ENCODE measurements around the gene ELF3.

The ELF3 gene

DNA sequence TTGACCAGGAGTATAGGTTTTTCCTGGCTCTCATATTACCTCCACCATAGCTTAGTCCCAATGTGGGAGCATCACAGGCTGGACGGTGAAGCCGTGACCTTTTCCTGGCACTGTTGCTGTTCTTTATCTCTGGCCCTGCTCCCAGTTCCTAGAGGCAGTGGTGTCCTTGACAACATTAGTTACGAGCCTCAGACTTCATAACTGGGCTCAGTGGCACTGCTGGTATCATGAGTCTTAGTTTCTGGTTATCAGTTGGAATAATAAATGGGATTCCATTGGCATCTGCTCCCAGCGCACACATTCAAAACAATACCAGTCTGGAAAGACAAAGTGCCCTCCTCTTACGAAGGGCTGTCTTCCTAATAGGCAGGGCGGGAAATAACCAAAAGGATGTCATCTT, 20.0 kb upstream of the ELF3 start:
- Mint-ChIP-seq H3K36me3 (ENCODE audit: low read depth) (peaks cover 23% of the 10 kb centered on the region), H3K27ac (no peak overlapping the region), H3K9me3 (no peaks in the 10 kb centered on the region), H3K4me3 (no peak overlapping the region), H3K27me3 (ENCODE audit: low read depth) (no peaks in the 10 kb centered on the region), H3K4me1 (ENCODE audit: low read depth) (no peaks in the 10 kb centered on the region)

DNA sequence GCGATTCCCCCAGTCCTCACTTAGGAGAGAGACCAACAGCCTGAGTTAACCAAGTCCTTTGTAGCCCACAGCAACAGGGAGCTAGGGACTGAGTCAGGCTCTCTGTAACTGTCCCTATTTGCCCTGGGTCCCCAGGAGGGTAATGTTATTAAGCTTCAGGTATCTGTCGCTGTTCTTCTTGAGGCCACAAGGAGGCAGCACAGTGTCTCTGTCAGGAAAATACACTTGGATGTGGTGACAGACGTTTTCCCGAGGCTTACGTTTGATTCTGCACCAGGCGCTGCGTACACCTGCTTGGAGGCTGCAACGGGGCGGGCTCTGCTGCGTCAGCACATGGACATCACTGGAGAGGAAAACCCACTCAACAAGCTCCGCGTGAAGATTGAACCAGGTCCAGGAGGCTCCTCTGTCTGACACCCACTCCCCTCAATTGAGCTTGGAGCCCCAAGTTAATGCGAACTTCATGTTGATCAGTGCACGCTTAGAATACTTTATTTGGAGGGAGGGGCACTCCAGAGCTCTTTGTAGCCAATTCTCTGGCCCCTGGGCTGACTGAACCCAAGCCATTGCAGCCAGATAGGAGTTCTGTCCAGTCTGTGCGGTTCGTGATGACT, 10.7 kb upstream of the ELF3 start:
- Mint-ChIP-seq H3K4me1 (ENCODE audit: low read depth) (no peaks in the 10 kb centered on the region), H3K9me3 (no peaks in the 10 kb centered on the region), H3K27me3 (ENCODE audit: low read depth) (no peaks in the 10 kb centered on the region), H3K27ac (no peak overlapping the region), H3K4me3 (no peak overlapping the region), H3K36me3 (ENCODE audit: low read depth) (peaks cover 21% of the 10 kb centered on the region)

DNA sequence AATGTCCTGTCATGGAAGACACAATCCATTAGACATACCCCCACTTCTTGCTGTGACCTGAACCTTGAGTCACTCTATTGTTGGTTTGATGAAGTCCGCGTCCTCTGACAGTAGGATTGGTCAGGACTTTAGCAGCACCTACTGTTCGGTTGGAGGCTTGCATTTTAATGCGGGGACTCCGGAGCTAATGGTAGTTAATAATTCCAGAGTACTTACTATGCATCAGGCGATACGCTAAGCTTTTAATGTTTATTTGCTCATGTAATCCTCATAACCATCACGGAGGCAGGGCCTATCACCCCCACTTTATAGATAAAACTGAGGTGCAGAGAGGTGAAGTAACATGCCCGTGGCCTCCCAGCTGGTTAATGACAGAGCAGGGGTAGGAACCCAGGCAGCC, 7.9 kb upstream of the ELF3 start:
- Mint-ChIP-seq H3K4me1 (ENCODE audit: low read depth) (no peaks in the 10 kb centered on the region), H3K4me3 (no peak overlapping the region), H3K27me3 (ENCODE audit: low read depth) (no peaks in the 10 kb centered on the region), H3K36me3 (ENCODE audit: low read depth) (peaks cover 16% of the 10 kb centered on the region), H3K9me3 (no peaks in the 10 kb centered on the region), H3K27ac (no peak overlapping the region)

DNA sequence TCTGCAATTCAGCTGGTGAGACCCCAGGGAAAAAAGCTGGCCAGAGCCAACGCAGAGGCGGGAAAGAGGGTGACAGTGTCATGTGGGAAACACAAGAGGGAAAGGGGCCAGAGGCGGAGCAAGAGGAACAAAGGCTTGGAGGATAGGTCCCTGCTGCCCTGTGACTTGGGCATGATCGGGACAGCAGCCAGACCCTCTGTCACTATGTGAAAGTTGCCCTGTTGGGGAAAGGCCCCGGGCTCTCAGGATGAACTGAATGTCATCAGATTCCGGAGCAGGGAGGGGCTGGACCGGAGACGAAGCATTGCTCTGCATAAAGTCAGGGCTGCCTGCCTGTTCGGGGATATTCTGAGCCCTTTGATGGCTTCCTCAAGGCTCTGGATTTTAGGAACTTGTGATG, 5.7 kb upstream of the ELF3 start:
- Mint-ChIP-seq H3K4me1 (ENCODE audit: low read depth) (peaks cover 2% of the 10 kb centered on the region), H3K4me3 (no peak overlapping the region), H3K27ac (no peak overlapping the region), H3K27me3 (ENCODE audit: low read depth) (no peaks in the 10 kb centered on the region), H3K36me3 (ENCODE audit: low read depth) (peaks cover 15% of the 10 kb centered on the region), H3K9me3 (no peaks in the 10 kb centered on the region)

DNA sequence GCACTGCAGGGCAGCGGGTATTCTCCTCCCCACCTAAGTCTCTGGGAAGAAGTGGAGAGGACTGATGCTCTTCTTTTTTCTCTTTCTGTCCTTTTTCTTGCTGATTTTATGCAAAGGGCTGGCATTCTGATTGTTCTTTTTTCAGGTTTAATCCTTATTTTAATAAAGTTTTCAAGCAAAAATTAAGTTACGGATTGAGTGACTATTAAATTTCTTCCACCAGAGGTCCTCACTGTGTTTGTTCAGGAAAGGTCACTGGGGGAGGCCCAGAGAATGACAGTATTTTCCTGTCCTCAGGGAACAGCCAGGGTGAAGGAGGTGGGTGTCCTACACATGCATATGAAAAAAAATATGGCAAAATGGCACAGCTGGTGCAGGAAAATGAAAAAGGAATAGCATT, 4.4 kb upstream of the ELF3 start:
- Mint-ChIP-seq H3K4me3 (no peak overlapping the region), H3K9me3 (no peaks in the 10 kb centered on the region), H3K27me3 (ENCODE audit: low read depth) (no peaks in the 10 kb centered on the region), H3K27ac (no peak overlapping the region), H3K4me1 (ENCODE audit: low read depth) (peaks cover 2% of the 10 kb centered on the region), H3K36me3 (ENCODE audit: low read depth) (peaks cover 10% of the 10 kb centered on the region)

DNA sequence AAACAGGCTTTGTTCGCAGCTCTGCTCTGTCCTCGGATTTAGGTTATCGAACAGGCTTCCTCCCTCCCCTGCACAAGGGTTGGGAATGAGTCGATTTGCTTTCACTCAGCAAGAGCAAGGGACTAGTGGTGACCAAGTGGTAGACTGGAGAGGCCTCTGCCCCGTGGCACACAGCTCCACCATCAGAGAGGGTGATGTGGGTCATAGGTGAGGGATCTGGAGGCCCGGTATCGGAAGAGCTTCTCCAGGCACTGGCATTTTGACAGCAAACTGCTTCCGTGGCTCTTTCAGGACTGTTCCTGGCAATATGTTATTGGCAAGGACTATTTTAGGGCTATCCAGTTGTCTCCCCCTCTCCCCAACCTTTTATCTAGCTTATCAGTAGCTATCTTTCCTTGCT, 3.1 kb upstream of the ELF3 start:
- Mint-ChIP-seq H3K27me3 (ENCODE audit: low read depth) (no peaks in the 10 kb centered on the region), H3K4me3 (no peak overlapping the region), H3K9me3 (no peaks in the 10 kb centered on the region), H3K27ac (no peak overlapping the region), H3K36me3 (ENCODE audit: low read depth) (peaks cover 10% of the 10 kb centered on the region), H3K4me1 (ENCODE audit: low read depth) (peaks cover 2% of the 10 kb centered on the region)

DNA sequence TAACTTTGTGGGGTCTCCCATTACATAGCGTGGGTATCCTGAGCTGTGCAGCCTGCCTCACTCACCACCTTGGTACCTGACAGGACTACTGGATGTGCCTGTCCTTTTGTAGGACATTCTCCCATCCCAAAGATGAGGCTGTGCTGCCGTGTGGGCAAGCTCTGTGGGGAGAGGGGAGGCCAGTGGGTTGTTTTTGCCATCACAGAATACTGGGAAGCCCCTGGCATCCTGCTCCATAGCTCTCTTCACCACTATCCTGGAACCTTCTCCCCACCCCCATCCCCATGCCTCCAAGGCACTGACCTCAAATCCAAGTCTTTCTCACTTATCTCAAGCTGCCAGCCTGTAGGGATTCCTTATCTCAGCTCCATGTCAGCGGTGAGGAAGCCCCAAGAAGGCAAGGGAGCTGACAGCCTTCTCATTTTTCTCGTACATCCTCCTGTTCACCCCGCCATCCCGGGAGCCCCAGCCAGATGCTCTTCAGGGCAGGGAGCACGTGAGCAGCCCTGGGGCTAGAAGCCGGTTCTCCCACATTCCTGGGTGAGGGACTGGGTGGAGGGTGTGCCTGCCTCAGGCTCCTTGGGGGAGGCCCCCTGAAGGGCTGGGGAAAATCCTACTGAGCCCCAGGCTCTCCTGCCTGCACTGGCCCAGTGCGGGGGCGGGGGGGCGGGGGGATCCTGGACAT, 2.4 kb upstream of the ELF3 start:
- no peak overlapping the region for H3K4me3 Mint-ChIP-seq
- peaks cover 8% of the 10 kb centered on the region for H3K36me3 Mint-ChIP-seq (ENCODE audit: low read depth)
- H3K4me1 Mint-ChIP-seq (ENCODE audit: low read depth): peaks cover 2% of the 10 kb centered on the region
- H3K9me3 Mint-ChIP-seq: no peaks in the 10 kb centered on the region
- H3K27ac Mint-ChIP-seq: no peak overlapping the region
- no peaks in the 10 kb centered on the region for H3K27me3 Mint-ChIP-seq (ENCODE audit: low read depth)

DNA sequence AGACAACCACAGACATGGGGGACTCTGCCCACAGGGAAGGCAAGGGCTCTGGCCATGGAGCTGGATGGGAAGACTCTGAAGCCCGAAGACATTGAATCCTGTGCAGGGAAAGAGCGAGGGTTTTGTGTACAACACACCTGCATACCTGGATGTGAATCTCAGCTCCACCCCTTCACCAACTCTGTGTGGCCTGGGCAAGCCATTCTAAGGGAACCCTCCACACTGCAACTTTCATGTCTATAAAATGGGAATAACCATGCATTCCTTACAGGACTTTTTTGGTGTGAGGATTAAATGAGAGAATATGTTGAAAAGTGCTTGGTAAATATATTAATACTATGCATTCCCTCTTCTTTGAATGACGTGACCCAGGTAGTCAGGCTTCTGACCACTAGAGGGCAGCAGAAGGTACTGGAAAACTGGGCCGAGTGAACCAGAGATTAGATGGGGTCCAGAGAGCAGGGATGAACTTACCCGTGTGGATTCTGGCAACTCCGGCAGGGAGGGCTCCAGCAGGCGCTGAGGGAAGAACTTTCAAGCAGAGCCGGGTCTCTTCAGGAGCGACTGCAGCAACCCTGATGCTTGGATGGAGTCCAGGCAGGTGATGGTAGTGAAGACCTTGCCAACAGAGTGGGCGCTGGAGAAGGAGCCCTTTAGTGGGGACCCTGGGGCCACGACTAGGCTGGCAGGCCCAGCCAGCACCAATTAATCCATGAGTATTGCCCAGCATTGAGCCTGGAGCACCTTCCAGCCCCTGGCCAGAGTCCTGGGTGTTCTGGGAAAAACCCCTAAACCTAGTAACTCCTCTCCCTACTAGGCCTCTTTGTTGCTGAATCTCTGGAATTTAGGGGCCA, 834 bp upstream of the ELF3 start:
- peaks cover under 1% of the 10 kb centered on the region for H3K36me3 Mint-ChIP-seq (ENCODE audit: low read depth)
- H3K27me3 Mint-ChIP-seq (ENCODE audit: low read depth): no peaks in the 10 kb centered on the region
- H3K27ac Mint-ChIP-seq: no peak overlapping the region
- H3K4me3 Mint-ChIP-seq: no peak overlapping the region
- peaks cover 2% of the 10 kb centered on the region for H3K4me1 Mint-ChIP-seq (ENCODE audit: low read depth)
- H3K9me3 Mint-ChIP-seq: no peaks in the 10 kb centered on the region

DNA sequence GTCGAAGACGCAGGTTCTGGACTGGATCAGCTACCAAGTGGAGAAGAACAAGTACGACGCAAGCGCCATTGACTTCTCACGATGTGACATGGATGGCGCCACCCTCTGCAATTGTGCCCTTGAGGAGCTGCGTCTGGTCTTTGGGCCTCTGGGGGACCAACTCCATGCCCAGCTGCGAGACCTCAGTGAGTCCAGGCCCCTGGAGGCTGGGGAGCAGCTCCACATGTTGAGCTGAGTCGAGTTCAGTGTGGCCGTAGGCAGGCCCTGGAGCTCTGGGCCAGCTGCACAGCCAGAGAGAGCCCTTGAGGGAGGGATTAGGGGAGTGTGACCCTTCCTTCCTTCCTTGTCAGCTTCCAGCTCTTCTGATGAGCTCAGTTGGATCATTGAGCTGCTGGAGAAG, 1.6 kb downstream of the ELF3 start:
- H3K4me1 Mint-ChIP-seq (ENCODE audit: low read depth): peaks cover 2% of the 10 kb centered on the region
- H3K9me3 Mint-ChIP-seq: no peaks in the 10 kb centered on the region
- H3K36me3 Mint-ChIP-seq (ENCODE audit: low read depth): no peaks in the 10 kb centered on the region
- H3K27ac Mint-ChIP-seq: no peak overlapping the region
- H3K4me3 Mint-ChIP-seq: no peak overlapping the region
- peaks cover 2% of the 10 kb centered on the region for H3K27me3 Mint-ChIP-seq (ENCODE audit: low read depth)

DNA sequence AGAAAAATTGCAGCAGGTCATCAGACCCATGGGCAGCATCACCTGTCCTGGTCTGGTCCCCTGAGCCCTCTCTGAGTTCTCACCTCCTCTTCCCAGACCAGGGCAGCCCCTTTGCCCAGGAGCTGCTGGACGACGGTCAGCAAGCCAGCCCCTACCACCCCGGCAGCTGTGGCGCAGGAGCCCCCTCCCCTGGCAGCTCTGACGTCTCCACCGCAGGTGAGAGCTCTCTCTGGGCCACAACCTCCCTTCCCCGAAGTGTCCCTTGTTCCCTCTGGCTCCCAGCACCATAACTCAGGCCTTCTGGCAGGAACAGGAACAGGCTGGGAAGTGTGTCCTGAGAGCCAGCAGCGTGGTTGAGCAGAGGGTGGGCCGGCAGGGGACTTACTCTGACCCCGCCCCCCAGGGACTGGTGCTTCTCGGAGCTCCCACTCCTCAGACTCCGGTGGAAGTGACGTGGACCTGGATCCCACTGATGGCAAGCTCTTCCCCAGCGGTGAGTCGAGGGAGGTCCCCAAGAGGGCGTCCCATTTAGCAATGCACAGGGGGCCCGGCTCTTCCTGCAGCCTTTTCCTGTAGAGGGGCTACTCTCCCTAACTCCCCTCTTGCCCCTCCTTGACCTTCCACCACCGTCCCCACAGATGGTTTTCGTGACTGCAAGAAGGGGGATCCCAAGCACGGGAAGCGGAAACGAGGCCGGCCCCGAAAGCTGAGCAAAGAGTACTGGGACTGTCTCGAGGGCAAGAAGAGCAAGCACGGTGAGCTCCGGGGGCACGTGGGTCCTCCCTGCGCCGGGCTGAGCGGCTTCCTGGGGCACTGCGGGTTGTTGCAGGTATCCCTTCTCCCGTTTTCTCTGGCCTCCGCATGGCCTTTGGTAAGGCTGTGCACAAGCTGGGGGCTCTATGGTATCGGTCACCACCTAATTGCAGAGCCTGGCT, 2.4 kb downstream of the ELF3 start:
- H3K27ac Mint-ChIP-seq: no peak overlapping the region
- no peaks in the 10 kb centered on the region for H3K9me3 Mint-ChIP-seq
- no peaks in the 10 kb centered on the region for H3K36me3 Mint-ChIP-seq (ENCODE audit: low read depth)
- no peak overlapping the region for H3K4me3 Mint-ChIP-seq
- H3K27me3 Mint-ChIP-seq (ENCODE audit: low read depth): peaks cover 4% of the 10 kb centered on the region
- H3K4me1 Mint-ChIP-seq (ENCODE audit: low read depth): peaks cover 2% of the 10 kb centered on the region

DNA sequence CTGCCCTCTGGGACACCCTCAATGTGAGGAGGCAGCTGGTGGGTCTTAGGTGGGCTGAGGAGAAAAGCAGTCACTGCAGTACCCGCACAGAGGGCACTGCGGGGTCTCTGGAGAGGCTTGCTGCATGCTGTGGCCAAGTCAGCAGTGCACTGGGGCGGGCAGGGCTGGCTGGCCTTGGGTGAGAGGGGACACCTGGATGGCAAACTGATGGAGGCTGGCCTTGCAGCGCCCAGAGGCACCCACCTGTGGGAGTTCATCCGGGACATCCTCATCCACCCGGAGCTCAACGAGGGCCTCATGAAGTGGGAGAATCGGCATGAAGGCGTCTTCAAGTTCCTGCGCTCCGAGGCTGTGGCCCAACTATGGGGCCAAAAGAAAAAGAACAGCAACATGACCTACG, 3.2 kb downstream of the ELF3 start:
- Mint-ChIP-seq H3K27ac (no peak overlapping the region), H3K9me3 (no peaks in the 10 kb centered on the region), H3K27me3 (ENCODE audit: low read depth) (peaks cover 4% of the 10 kb centered on the region), H3K4me3 (no peak overlapping the region), H3K36me3 (ENCODE audit: low read depth) (no peaks in the 10 kb centered on the region), H3K4me1 (ENCODE audit: low read depth) (peaks cover 2% of the 10 kb centered on the region)

DNA sequence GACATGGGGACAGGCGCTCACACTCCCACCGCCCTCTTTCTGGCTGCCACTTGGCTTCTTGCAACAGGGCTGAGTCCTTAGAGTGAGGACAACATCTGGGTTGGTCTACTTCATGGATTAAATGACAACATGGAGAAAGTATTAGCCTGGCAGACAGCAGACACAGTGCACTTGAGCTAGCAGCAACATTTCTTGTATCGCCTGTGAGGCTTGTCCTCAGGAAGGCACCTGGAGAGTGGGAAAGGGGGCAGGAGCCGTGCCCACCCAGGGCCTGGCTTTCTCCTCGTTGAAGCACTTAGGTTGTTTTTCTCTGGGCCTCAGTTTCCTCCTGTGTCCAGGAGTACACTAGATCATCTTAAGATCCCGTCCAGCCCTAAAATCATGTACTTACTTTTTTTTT, 3.7 kb downstream of the ELF3 start:
- peaks cover 2% of the 10 kb centered on the region for H3K4me1 Mint-ChIP-seq (ENCODE audit: low read depth)
- H3K4me3 Mint-ChIP-seq: no peak overlapping the region
- no peaks in the 10 kb centered on the region for H3K36me3 Mint-ChIP-seq (ENCODE audit: low read depth)
- H3K9me3 Mint-ChIP-seq: no peaks in the 10 kb centered on the region
- H3K27ac Mint-ChIP-seq: no peak overlapping the region
- H3K27me3 Mint-ChIP-seq (ENCODE audit: low read depth): peaks cover 4% of the 10 kb centered on the region

DNA sequence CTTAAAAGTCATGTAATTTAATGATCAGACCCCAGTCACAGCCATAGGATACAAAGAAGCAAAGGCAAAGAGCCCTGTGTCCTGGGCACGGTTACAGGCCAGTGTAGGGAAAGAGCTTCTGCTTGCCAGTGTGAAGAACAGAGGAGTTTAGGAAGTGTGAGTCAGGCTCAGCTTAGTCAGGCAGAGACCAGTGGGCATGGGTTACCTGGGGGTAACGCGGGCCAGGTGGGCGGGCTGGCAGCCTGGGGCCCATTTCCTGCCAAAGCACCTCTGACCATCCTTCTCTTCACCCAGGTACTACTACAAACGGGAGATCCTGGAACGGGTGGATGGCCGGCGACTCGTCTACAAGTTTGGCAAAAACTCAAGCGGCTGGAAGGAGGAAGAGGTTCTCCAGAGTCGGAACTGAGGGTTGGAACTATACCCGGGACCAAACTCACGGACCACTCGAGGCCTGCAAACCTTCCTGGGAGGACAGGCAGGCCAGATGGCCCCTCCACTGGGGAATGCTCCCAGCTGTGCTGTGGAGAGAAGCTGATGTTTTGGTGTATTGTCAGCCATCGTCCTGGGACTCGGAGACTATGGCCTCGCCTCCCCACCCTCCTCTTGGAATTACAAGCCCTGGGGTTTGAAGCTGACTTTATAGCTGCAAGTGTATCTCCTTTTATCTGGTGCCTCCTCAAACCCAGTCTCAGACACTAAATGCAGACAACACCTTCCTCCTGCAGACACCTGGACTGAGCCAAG, 4.7 kb downstream of the ELF3 start:
- Mint-ChIP-seq H3K9me3 (no peaks in the 10 kb centered on the region), H3K4me3 (no peak overlapping the region), H3K27me3 (ENCODE audit: low read depth) (peaks cover 4% of the 10 kb centered on the region), H3K27ac (no peak overlapping the region), H3K4me1 (ENCODE audit: low read depth) (no peaks in the 10 kb centered on the region), H3K36me3 (ENCODE audit: low read depth) (no peaks in the 10 kb centered on the region)

DNA sequence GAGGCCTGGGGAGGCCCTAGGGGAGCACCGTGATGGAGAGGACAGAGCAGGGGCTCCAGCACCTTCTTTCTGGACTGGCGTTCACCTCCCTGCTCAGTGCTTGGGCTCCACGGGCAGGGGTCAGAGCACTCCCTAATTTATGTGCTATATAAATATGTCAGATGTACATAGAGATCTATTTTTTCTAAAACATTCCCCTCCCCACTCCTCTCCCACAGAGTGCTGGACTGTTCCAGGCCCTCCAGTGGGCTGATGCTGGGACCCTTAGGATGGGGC, 5.2 kb downstream of the ELF3 start:
- H3K9me3 Mint-ChIP-seq: no peaks in the 10 kb centered on the region
- peaks cover 4% of the 10 kb centered on the region for H3K27me3 Mint-ChIP-seq (ENCODE audit: low read depth)
- no peak overlapping the region for H3K4me3 Mint-ChIP-seq
- no peak overlapping the region for H3K27ac Mint-ChIP-seq
- H3K36me3 Mint-ChIP-seq (ENCODE audit: low read depth): no peaks in the 10 kb centered on the region
- no peaks in the 10 kb centered on the region for H3K4me1 Mint-ChIP-seq (ENCODE audit: low read depth)

Measured in T-helper 1 cell treated with Interleukin-12 subunit alpha and Interleukin-12 subunit beta and Interleukin-4 antibody, amounts not matched to agents 30 μg/mL and 1 μg/mL, for 36 hours (primary cell).